HG02759 (cell line): Measurements from ENCODE around the gene B3GAT3.
"Not testable (repeated sequence)": the region's sequence is repeated elsewhere in the genome, so short reads cannot be mapped to it uniquely, and the experiment has no call there.

Experiments used
- ATAC-seq: cut with Tn5 transposase; IDR thresholded peaks from one replicate; pipeline ENCODE4 v1.9.1; 2021; ENCODE audit warnings: mild to moderate bottlenecking, moderate library complexity; ENCODE audit not compliant: unreplicated experiment

The B3GAT3 gene

DNA sequence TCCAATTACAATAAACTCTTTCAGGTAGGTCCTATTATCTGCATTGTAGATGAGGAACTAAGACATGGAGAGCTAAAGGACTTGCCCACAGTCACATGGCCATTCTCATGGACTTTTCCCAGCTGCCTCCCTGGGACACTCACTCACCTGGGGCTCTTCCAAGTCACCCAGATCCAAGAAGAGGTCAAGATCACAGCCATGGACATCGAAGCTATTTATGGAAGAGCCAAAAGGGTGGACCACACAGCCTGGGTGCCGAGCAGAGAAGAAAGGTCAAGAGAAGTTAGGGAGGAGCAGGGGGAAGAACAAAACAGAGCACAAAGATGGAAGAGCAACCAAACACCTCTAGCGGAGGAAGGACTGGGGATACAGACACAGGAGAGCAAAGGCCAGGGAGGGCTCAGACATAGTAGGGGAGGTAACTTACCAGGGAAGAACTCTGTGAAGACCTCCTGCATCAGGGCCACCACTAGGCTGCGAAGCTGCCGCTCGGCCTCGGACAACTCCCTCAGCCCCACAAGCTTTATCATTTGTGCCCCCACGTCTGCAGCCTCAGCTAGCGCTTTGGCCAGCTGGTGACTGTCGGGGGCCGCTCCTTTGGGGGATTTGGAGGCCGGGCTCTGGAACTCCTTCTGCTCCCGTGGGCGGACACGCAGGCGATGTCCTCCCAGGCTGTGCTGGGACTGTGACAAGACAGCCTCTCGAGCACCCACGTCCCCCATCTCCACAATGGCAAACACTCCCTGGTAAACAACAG is 40.6 kb downstream of the B3GAT3 start:
- ATAC-seq, result no peak

- ATAC-seq, result no peak
Measured at GRCh38 chr11:62579252-62579651, 42.5 kb downstream of the B3GAT3 start.

- ATAC-seq, result no peak
Measured at GRCh38 chr11:62578541-62578940, 43.2 kb downstream of the B3GAT3 start.

- no peak for ATAC-seq
Measured at GRCh38 chr11:62577046-62577714, 44.6 kb downstream of the B3GAT3 start.

DNA sequence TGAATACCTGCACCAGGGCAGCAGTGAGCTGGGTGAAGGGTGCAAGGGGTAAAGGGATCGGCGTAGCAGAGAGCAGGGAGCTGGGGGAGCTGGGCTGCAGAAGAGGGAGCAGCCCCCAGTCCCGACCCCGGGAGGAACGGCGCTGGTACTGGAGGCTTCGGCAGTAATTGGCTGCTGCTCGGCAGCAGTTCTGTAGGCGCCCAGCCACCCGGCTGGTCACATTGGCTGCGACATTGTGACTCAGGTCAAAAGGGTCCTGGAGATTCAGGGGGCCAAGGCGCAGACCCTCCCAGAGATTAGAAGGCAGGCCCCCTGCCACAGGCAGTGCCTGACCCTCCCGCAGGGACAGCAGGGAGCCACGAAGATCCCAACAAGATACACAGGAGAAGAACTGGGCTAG is 45.9 kb downstream of the B3GAT3 start:
- no peak for ATAC-seq

GRCh38 chr11:62575156-62575555 is 46.6 kb downstream of the B3GAT3 start:
- ATAC-seq, result no peak

- peak; percentile 1 for ATAC-seq
Measured at GRCh38 chr11:62574363-62575071, 47.3 kb downstream of the B3GAT3 start.

DNA sequence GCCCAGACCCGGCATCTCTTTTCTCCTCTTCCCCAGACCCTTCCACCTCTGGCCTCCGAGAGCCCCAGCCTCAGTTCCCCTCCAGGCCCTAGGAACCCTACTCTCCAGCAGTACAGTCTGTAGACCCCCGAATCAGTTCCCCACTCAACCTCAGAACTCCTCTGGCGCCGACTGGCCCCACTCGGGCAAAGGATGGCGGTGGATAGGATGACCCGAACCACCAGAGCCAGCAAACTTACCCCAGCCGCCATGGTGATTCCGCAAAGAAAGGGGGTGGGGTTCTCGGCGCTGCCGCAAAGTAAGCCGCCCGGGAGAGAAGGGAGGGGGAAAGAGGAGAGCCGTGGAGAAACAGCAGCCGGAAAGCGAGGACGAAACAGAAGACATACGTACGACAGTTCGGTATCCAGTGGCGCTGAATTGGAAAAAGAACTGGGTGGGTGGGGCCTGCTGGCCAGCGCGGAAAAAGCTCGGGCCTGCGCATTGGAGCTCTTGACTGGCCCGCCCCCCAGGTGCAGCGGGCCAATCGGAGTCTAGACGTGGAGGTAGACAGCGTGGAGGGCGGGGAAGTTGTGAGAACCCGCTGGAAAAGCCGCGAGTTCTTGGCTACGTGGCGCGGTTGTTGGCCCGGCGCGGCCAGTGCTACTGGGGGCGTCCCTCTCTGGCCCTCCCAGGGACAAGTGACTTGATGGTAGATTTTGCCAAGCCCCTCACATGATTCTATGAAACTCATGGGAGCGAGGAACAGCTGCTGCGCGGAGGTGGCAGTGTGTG is 48.0 kb downstream of the B3GAT3 start, which contains the start of gene EEF1G:
EEF1G (minus strand) TSS at position 300 of the 771 bp plus-strand sequence; CDS start at position 251, 49 bp downstream.
- peak; percentile 90 for ATAC-seq

GRCh38 chr11:62573006-62573591 is 48.7 kb downstream of the B3GAT3 start:
- no peak for ATAC-seq

DNA sequence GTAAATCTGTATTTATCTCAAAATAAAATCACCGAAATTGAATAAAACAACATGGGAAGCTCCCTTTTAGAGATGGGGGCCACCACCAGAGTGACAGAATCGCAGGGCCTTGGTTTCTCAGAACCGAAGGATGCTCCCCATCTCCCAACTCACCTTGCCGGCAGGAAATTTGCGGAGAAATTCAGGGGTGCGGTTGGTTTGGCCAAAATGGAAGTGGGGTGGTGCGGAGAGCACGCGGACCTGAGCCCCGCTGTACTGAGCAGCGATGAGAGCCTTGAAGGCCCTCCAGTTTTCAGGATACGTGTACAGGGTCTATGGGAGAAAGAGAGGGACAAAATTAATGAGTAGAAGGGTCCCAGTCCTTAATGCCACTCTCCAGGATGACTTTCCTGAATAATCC is 49.4 kb downstream of the B3GAT3 start:
- ATAC-seq, result no peak

GRCh38 chr11:62571493-62571892 is 50.3 kb downstream of the B3GAT3 start:
- not testable (repeated sequence) for ATAC-seq

DNA sequence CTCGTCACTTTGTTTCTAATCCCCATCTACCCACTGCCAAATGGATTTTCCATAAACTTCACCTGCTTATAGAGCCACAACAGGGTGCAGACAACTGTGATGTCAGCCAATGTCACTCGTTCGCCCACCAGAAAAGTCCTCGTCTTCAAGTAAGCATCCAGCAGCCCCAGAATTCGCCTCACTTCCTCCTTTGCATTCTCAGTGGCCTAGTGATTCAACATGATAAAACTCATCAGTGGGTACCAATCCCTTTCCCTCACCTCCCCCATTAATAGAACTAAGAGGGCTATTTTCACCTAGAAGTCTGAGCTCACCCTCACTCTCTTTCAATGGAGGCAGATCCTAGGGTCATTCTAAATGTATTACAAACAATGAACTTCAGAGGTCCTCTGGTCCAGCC is 50.9 kb downstream of the B3GAT3 start:
- ATAC-seq, result not testable (repeated sequence)

DNA sequence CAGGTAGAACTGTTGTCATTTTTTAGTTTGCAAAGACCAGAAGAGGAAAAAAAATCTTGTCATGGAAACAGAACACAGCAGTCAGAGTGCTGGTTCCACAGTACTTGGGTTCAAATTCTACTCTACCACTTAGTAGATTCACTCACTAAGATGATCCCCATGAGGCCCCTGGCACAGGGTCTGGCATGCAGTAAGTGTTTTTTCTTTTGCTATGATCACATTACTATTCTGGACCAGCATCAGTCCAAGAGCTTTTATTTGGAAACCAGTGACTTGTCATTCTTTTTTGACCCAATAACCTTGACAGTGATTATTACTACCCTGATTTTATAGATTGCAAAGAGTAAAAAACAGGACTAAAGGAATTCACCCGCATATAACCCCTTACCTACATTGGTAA is 52.2 kb downstream of the B3GAT3 start:
- no peak for ATAC-seq

GRCh38 chr11:62567018-62567633 is 54.7 kb downstream of the B3GAT3 start:
- no peak for ATAC-seq

DNA sequence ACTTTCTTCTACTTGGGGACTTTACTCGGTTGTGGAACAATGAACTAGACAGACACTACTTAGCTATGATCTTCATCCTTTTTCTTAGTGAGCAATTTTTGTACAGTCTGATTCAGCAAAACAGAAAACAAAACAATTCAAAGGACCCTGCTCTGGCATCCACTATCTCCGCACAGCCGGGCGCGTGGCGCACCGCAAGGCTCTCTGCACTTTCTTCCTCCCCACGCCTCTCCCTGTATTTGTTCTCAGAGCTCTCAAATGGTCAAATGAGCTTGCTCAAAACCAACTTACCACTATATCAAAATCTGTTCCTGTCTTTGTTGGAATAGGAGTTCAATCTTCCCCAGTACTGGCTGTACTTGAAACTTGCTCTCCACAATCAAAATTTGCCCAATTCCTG is 55.5 kb downstream of the B3GAT3 start:
- ATAC-seq, result no peak
